Effector CD4-positive, alpha-beta T cell (primary cell): ENCODE results near the gene LORICRIN. TPM values are rescaled to one million over a fixed set of nuclear protein-coding genes. Genes with fewer than 3 reads are reported as not detected.
"Not testable (repeated sequence)": the region's sequence is repeated elsewhere in the genome, so short reads cannot be mapped to it uniquely, and the experiment has no call there.

Experiments used
- DNase-seq: peaks from one replicate; pipeline ENCODE4 v3.0.0-alpha.2; 2020
- total RNA-seq: gene quantifications from one replicate; lab custom pipeline; 2026; lab: John Stamatoyannopoulos, UW

The LORICRIN gene
- not detected for total RNA-seq

- no peak for DNase-seq
Measured at GRCh38 chr1:153259387-153259786, at the start of gene LORICRIN. LORICRIN (plus strand) TSS chr1:153259687; CDS start chr1:153260950, 1,263 bp downstream.

- no peak for DNase-seq
Measured at GRCh38 chr1:153210206-153210605, 49.3 kb upstream of the LORICRIN start.

GRCh38 chr1:153212201-153212600 lies 47.3 kb upstream of the LORICRIN start:
- DNase-seq, result no peak

- no peak for DNase-seq
Measured at GRCh38 chr1:153213519-153213918, 46.0 kb upstream of the LORICRIN start.

GRCh38 chr1:153217212-153217611 lies 42.3 kb upstream of the LORICRIN start, which contains the start of gene PRR9:
PRR9 (plus strand) TSS chr1:153217584; CDS start chr1:153218145, 561 bp downstream.
- no peak for DNase-seq

GRCh38 chr1:153217744-153218416 lies 41.6 kb upstream of the LORICRIN start:
- DNase-seq, result no peak

GRCh38 chr1:153220606-153221303 lies 38.7 kb upstream of the LORICRIN start:
- DNase-seq, result no peak

GRCh38 chr1:153223040-153223891 lies 36.2 kb upstream of the LORICRIN start:
- DNase-seq, result peak; percentile 13

GRCh38 chr1:153227810-153228209 lies 31.7 kb upstream of the LORICRIN start:
- DNase-seq, result no peak

GRCh38 chr1:153228491-153228890 lies 31.0 kb upstream of the LORICRIN start:
- DNase-seq, result no peak

- DNase-seq, result not testable (repeated sequence)
Measured at GRCh38 chr1:153229076-153229829, 30.2 kb upstream of the LORICRIN start.

- no peak for DNase-seq
Measured at GRCh38 chr1:153231363-153231762, 28.1 kb upstream of the LORICRIN start.

- no peak for DNase-seq
Measured at GRCh38 chr1:153231785-153232184, 27.7 kb upstream of the LORICRIN start.

- DNase-seq, result no peak
Measured at GRCh38 chr1:153232553-153232952, 26.9 kb upstream of the LORICRIN start.

GRCh38 chr1:153233448-153233847 lies 26.0 kb upstream of the LORICRIN start:
- DNase-seq, result no peak

- DNase-seq, result no peak
Measured at GRCh38 chr1:153238527-153238926, 21.0 kb upstream of the LORICRIN start.

- no peak for DNase-seq
Measured at GRCh38 chr1:153242160-153242559, 17.3 kb upstream of the LORICRIN start.

- DNase-seq, result no peak
Measured at GRCh38 chr1:153245466-153245865, 14.0 kb upstream of the LORICRIN start.

- no peak for DNase-seq
Measured at GRCh38 chr1:153246018-153246417, 13.5 kb upstream of the LORICRIN start.

GRCh38 chr1:153246825-153247224 lies 12.7 kb upstream of the LORICRIN start:
- DNase-seq, result no peak

- DNase-seq, result no peak
Measured at GRCh38 chr1:153248176-153248879, 11.2 kb upstream of the LORICRIN start.

- no peak for DNase-seq
Measured at GRCh38 chr1:153250166-153250565, 9.3 kb upstream of the LORICRIN start.
